Measurements from ENCODE around the gene DENND2C. TPM values are rescaled to one million over a fixed set of nuclear protein-coding genes. Genes with fewer than 3 reads are reported as not detected.

The DENND2C gene
- total RNA-seq, 1 experiment from 2014 or later = 3.6 TPM

DNA sequence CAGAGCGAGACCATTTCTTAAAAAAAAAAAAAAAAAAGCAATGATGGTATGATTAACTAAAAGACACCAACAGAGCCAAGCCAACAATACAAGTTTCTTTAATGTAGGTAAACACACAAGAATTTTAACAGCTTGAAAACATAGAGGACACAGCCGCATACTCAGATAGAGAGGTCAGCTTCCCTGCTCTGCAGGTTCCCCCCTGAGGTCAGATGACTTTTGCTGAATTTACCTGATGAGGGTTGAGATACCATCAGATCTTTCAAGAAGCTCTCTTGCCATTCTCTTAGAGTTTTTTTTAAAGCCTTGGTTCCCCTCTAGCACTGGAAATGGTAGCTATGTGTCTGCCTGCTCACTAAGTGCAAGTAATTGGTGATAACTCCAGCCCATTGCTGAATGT is 119.5 kb downstream of the DENND2C start:
- Histone ChIP-seq H3K4me1 (ENCODE audit: insufficient read depth, low read length) (no peaks in the 10 kb centered on the region), H4K8ac (replicated peaks; ENCODE audit: insufficient read length, low read depth, low read length) (no peak overlapping the region), H2AK5ac (ENCODE audit: insufficient read length, low read length) (no peak overlapping the region), H3K18ac (ENCODE audit: insufficient read length, low read depth, low read length) (no peak overlapping the region), H3K23ac (ENCODE audit: insufficient read length, low read depth, low read length) (no peak overlapping the region), H2BK5ac (ENCODE audit: insufficient read length, low read length) (no peak overlapping the region), H4K20me1 (ENCODE audit: control insufficient read depth, insufficient read depth, insufficient read length) (no peaks in the 10 kb centered on the region), H3K56ac (ENCODE audit: insufficient read length, low read depth, low read length) (no peak overlapping the region), H2BK20ac (ENCODE audit: low read depth, low read length, poor library complexity, severe bottlenecking) (no peak overlapping the region), H3K79me1 (ENCODE audit: insufficient read depth, low read depth, low read length, poor library complexity, severe bottlenecking) (no peaks in the 10 kb centered on the region), H3K79me2 (ENCODE audit: insufficient read depth, low read length) (no peaks in the 10 kb centered on the region), H3K27me3 (ENCODE audit: insufficient read depth, low read length) (no peaks in the 10 kb centered on the region), H3K27ac (ENCODE audit: insufficient read length, low read depth, low read length) (no peak overlapping the region), H2AFZ (ENCODE audit: low read length) (no peak overlapping the region), H3K4me2 (ENCODE audit: insufficient read depth, insufficient read length, low read length) (no peak overlapping the region), H2BK12ac (ENCODE audit: insufficient read length, low read depth, low read length) (no peak overlapping the region), H3K23me2 (ENCODE audit: insufficient read length, low read depth, low read length, poor library complexity, severe bottlenecking) (no peaks in the 10 kb centered on the region), H4K91ac (ENCODE audit: insufficient read length, low read depth, low read length) (no peak overlapping the region), H2BK120ac (ENCODE audit: low read depth, low read length, poor library complexity, severe bottlenecking) (no peak overlapping the region), H3K9ac (ENCODE audit: extremely low read depth, insufficient read length, low read length) (no peak overlapping the region), H3K4ac (ENCODE audit: low read depth, low read length) (no peak overlapping the region), H3T11ph (ENCODE audit: low read length) (no peak overlapping the region), H3K14ac (ENCODE audit: insufficient read depth, low read length) (no peak overlapping the region), H3K9me3 (ENCODE audit: control insufficient read depth, low read depth, low read length) (no peaks in the 10 kb centered on the region), H4K5ac (ENCODE audit: insufficient read length, low read depth, low read length) (no peak overlapping the region), H2BK15ac (ENCODE audit: low read depth, low read length) (no peak overlapping the region)
- no peak overlapping the region for H3K27ac Mint-ChIP-seq
- H3K4me1 Mint-ChIP-seq = peaks cover 2 to 9% of the 10 kb centered on the region in 2 experiments; a peak in 3 of 4 replicates
- H3K4me3 Mint-ChIP-seq = no peak overlapping the region
- no peaks in the 10 kb centered on the region for H3K27me3 Mint-ChIP-seq (ENCODE audit: low read depth)
- H3K9me3 Mint-ChIP-seq = no peaks in the 10 kb centered on the region
- no peaks in the 10 kb centered on the region for H3K36me3 Mint-ChIP-seq (ENCODE audit: insufficient read depth in 1 of 3, low read depth in 3 of 3)
- no CpG with 5 or more reads among the region's 2 CpGs for WGBS (ENCODE audit: extremely low coverage, insufficient read length, low lambda C conversion rate)
- TF ChIP-seq, protein P1, sequence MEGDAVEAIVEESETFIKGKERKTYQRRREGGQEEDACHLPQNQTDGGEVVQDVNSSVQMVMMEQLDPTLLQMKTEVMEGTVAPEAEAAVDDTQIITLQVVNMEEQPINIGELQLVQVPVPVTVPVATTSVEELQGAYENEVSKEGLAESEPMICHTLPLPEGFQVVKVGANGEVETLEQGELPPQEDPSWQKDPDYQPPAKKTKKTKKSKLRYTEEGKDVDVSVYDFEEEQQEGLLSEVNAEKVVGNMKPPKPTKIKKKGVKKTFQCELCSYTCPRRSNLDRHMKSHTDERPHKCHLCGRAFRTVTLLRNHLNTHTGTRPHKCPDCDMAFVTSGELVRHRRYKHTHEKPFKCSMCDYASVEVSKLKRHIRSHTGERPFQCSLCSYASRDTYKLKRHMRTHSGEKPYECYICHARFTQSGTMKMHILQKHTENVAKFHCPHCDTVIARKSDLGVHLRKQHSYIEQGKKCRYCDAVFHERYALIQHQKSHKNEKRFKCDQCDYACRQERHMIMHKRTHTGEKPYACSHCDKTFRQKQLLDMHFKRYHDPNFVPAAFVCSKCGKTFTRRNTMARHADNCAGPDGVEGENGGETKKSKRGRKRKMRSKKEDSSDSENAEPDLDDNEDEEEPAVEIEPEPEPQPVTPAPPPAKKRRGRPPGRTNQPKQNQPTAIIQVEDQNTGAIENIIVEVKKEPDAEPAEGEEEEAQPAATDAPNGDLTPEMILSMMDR (conservative IDR thresholded peaks at IDR 0.05) = no peak
- no peak for DNase-seq
